ENCODE measurements around the gene PSMB5.
A peak's percentile ranks its signal among the peaks of the same experiment; 100 is the strongest.

The PSMB5 gene

DNA sequence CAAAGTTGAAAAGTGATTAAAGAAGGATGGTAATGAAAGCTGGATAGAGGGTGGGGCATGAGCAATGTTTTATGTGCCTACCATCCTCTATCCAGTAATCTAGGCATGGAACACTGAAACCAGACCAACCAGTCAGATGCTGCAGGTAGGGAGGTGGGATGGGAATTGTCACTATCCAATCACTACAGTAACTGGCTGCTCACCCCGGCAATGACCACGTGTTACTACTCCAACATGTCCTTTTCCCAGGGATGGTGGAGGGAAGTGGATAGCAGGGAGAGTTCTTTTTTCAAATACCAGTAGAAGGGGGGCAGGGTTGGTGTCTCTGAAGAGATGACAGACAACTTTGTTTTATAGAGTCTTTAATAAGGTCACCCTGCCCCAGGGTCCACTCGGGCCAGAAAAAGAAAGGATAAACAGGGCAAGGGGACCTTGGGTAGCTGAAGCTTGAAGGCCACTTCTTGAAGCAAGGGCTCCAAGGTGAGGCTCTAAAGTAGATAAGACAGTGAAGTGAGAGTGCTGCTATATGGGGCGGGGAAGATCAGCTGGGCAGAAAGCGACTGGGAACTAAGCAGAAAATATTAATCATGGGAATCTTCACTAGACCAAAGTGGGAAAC, 37.3 kb upstream of the PSMB5 start:
- TF ChIP-seq, protein P1, sequence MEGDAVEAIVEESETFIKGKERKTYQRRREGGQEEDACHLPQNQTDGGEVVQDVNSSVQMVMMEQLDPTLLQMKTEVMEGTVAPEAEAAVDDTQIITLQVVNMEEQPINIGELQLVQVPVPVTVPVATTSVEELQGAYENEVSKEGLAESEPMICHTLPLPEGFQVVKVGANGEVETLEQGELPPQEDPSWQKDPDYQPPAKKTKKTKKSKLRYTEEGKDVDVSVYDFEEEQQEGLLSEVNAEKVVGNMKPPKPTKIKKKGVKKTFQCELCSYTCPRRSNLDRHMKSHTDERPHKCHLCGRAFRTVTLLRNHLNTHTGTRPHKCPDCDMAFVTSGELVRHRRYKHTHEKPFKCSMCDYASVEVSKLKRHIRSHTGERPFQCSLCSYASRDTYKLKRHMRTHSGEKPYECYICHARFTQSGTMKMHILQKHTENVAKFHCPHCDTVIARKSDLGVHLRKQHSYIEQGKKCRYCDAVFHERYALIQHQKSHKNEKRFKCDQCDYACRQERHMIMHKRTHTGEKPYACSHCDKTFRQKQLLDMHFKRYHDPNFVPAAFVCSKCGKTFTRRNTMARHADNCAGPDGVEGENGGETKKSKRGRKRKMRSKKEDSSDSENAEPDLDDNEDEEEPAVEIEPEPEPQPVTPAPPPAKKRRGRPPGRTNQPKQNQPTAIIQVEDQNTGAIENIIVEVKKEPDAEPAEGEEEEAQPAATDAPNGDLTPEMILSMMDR (IDR thresholded peaks at IDR 0.05), result no peak

- TF ChIP-seq, protein P1 (IDR thresholded peaks at IDR 0.05), result no peak
Measured at GRCh38 chr14:23071244-23071920, 36.7 kb upstream of the PSMB5 start.

- TF ChIP-seq, protein P1 (IDR thresholded peaks at IDR 0.05), result no peak
Measured at GRCh38 chr14:23070262-23071129, 35.8 kb upstream of the PSMB5 start.

GRCh38 chr14:23069413-23069806, 34.7 kb upstream of the PSMB5 start:
- TF ChIP-seq, protein P1 (IDR thresholded peaks at IDR 0.05), result no peak

- TF ChIP-seq, protein P1 (IDR thresholded peaks at IDR 0.05), result peak; percentile 99
Measured at GRCh38 chr14:23068789-23069412, 34.2 kb upstream of the PSMB5 start.

DNA sequence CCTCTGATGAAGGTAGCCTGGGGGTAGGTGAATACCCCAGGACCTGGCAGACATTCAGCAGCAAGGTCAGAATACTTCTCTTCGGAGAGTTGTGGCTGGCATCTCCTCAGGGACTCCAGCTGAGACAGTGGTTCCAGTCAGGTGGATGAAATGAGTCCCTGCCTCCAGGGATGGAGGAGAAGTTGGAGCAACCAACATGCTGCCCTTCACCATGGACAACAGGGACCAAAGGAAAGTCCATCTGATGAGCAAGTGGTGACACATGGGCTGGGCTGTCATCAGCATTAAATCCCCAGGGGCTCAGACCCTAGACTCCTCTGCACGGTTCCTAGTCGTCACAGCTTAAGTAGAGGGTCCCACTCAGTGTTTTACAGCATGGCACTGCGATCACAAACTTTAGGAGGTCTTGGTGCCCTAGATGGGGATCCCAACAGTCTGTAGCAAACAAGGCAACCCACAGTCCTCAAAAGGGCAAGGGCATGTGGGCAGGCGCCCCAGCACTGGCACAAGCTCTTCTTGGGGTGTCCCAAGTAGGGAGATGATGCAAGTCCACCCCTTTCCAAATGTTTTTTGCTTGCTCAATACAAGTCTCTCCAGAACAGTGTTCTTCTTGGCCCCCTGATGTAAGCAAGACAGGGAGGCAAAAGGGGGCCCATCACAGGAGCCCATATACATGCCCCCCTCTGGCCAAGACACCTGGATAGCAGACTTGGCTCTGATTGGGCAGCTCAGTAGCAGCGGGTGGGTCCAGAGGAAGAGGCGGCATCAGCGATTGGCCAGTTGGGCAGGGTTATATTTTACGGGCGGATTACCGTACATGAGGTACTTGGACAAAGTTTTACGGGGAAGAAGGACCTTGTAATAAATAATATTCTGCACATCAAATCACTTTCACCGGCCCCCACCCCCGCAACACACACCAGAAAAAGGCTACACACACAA, 33.4 kb upstream of the PSMB5 start:
- TF ChIP-seq, protein P1 (IDR thresholded peaks at IDR 0.05), result no peak

Measured in LNCAP (cell line).